Endothelial cell of umbilical vein (primary cell): Measurements from ENCODE around the gene HLA-DPB1. TPM values are rescaled to one million over a fixed set of nuclear protein-coding genes. Genes with fewer than 3 reads are reported as not detected.
"Not testable (repeated sequence)": the region's sequence is repeated elsewhere in the genome, so short reads cannot be mapped to it uniquely, and the experiment has no call there.

Experiments
- BruUV-seq: library from RNA; stranded (reverse); fragments of 400-500 nt; replicated peaks from 2 replicates; lab custom pipeline; 2021; lab: Mats Ljungman, UMichigan
- CTCF ChIA-PET: fragments of 300-600, 350-600 bp; sonication (Branson Sonifier 250); formaldehyde crosslinking; loops from one replicate; lab custom pipeline; 2021; ENCODE audit warnings: antibody characterized with exemption, inconsistent platforms; lab: Charles Lee
- POLR2A ChIA-PET: fragments of 300-600, 350-600 bp; sonication (Branson Sonifier 250); formaldehyde crosslinking; loops from one replicate; lab custom pipeline; 2021; ENCODE audit warnings: antibody characterized with exemption, inconsistent platforms; lab: Charles Lee
- DNase-seq: peaks from one replicate; pipeline ENCODE4 v3.0.0-alpha.2; 2011; ENCODE audit warnings: low read depth, low spot score
- FAIRE-seq: peaks from 2 replicates; lab custom pipeline; 2011; peaks lifted over from hg19 to GRCh38; lab: Jason Lieb, UNC
- H2AFZ ChIP-seq: 2 replicates; pipeline ENCODE4 v1.6.0; 2012; ENCODE audit warnings: low read depth, low read length, control low read depth, inconsistent platforms
- H3K27ac ChIP-seq: 2 replicates; pipeline ENCODE4 v1.5.1; 2011; ENCODE audit warnings: low read depth, mild to moderate bottlenecking, control low read depth, low read length, moderate library complexity; ENCODE audit not compliant: insufficient read depth
- H3K27me3 ChIP-seq, 2 experiments: 2 replicates each; pipeline versions ENCODE4 v1.6.0 to v1.6.1; 2011; ENCODE audit warnings: low read length in 2 of 2, mixed read lengths in 1 of 2; ENCODE audit not compliant: control insufficient read depth in 2 of 2, insufficient read depth in 2 of 2
- H3K36me3 ChIP-seq, 2 experiments: 2 replicates in 1 of 2; 3 replicates in 1 of 2; pipeline ENCODE4 v1.5.1; 2011; ENCODE audit warnings: low read length in 2 of 2, mild to moderate bottlenecking in 1 of 2, moderate library complexity in 1 of 2; ENCODE audit not compliant: control insufficient read depth in 2 of 2, insufficient read depth in 2 of 2; ENCODE audit errors: extremely low read depth in 1 of 2
- H3K4me1 ChIP-seq: 3 replicates; pipeline ENCODE4 v1.5.1; 2011; ENCODE audit warnings: mild to moderate bottlenecking, low read length; ENCODE audit not compliant: control insufficient read depth, insufficient read depth; ENCODE audit errors: extremely low read depth
- H3K4me2 ChIP-seq: 2 replicates; pipeline ENCODE4 v1.6.1; 2011; ENCODE audit warnings: low read length, control low read depth, mixed read lengths; ENCODE audit not compliant: insufficient read depth
- H3K4me3 ChIP-seq, 3 experiments: fragments of 200-600 bp in 1 of 3; sonication (generic), shearing (Covaris generic) in 1 of 3; replicated peaks in 1 of 3; 2 replicates each; pipeline ENCODE4 v1.5.1; 2011 to 2016; ENCODE audit warnings: control low read depth in 3 of 3, low read length in 3 of 3, mild to moderate bottlenecking in 2 of 3, inconsistent platforms in 1 of 3, low read depth in 1 of 3, moderate library complexity in 1 of 3; ENCODE audit not compliant: insufficient read depth in 1 of 3
- H3K79me2 ChIP-seq: 2 replicates; pipeline ENCODE4 v1.6.0; 2012; ENCODE audit warnings: low read length, inconsistent platforms; ENCODE audit not compliant: control insufficient read depth, insufficient read depth
- H3K9ac ChIP-seq: replicated peaks from 2 replicates; pipeline ENCODE3; 2011; ENCODE audit warnings: low read length, control low read depth; ENCODE audit not compliant: insufficient read depth; ENCODE audit errors: extremely low read depth
- H3K9me1 ChIP-seq: replicated peaks from 3 replicates; pipeline ENCODE4 v1.6.0; 2011; ENCODE audit warnings: mild to moderate bottlenecking, low read length; ENCODE audit not compliant: control insufficient read depth, insufficient read depth; ENCODE audit errors: extremely low read depth
- H3K9me3 ChIP-seq: replicated peaks from 2 replicates; pipeline ENCODE4 v1.5.1; 2012; ENCODE audit warnings: low read length, inconsistent platforms; ENCODE audit not compliant: control insufficient read depth, insufficient read depth
- H4K20me1 ChIP-seq: replicated peaks from 2 replicates; pipeline ENCODE3; 2011; ENCODE audit warnings: mild to moderate bottlenecking, low read length; ENCODE audit not compliant: control insufficient read depth, insufficient read depth; ENCODE audit errors: extremely low read depth
- EZH2 ChIP-seq: IDR thresholded peaks from 2 replicates; pipeline ENCODE4 v1.6.1; 2012; ENCODE audit warnings: borderline replicate concordance, low read depth, mild to moderate bottlenecking, moderate library complexity, low read length, inconsistent platforms; ENCODE audit not compliant: severe bottlenecking
- FOS ChIP-seq: IDR thresholded peaks from 2 replicates; pipeline ENCODE4 v1.6.1; 2011; ENCODE audit warnings: mild to moderate bottlenecking, low read length, moderate library complexity, borderline replicate concordance; ENCODE audit not compliant: insufficient read depth
- GATA2 ChIP-seq: IDR thresholded peaks from 2 replicates; pipeline ENCODE4 v1.7.0; 2011; ENCODE audit warnings: low read depth, mild to moderate bottlenecking, moderate library complexity, mixed read lengths, low read length; ENCODE audit not compliant: insufficient read length, insufficient read depth
- JUN ChIP-seq: IDR thresholded peaks from 2 replicates; pipeline ENCODE4 v1.6.1; 2011; ENCODE audit warnings: borderline replicate concordance, low read depth; ENCODE audit not compliant: insufficient read length, insufficient read depth
- MYC ChIP-seq: IDR thresholded peaks from one replicate; pipeline ENCODE4 v1.6.1; 2011; ENCODE audit warnings: mild to moderate bottlenecking, low read depth, low read length
- POLR2A ChIP-seq: IDR thresholded peaks from 2 replicates; pipeline ENCODE4 v1.6.1; 2012; ENCODE audit warnings: low read depth, mild to moderate bottlenecking, control low read depth, low read length
- POLR2AphosphoS5 ChIP-seq: IDR thresholded peaks from 2 replicates; pipeline ENCODE4 v1.6.1; 2012; ENCODE audit warnings: low read depth, mild to moderate bottlenecking, control low read depth, low read length, moderate library complexity; ENCODE audit not compliant: insufficient read depth
- dilution Hi-C: fragments of 300-500 bp; cut with MboI; formaldehyde crosslinking; loops from one replicate; pipeline ENCODE4 v1.15.0; 2019; ENCODE audit warnings: low sequenced_read_pairs; ENCODE audit not compliant: extremely low pct_ligation_motif_present
- intact Hi-C: fragments of 100-400 bp; cut with micrococcal nuclease; formaldehyde crosslinking; loops from one replicate; pipeline ENCODE4 v1.10.0; 2022
- polyA plus RNA-seq, 4 experiments: library from polyadenylated mRNA; depleted of rRNA in 3 of 4; stranded (reverse) in 3 of 4; unstranded in 1 of 4; fragments of >200 nt; gene quantifications; 2 replicates each; pipeline versions ENCODE4 v1.2.1 to v1.2.3, GENCODE V29; 2011 to 2012; ENCODE audit warnings: missing spikeins in 1 of 4
- total RNA-seq: library from RNA; stranded (reverse); gene quantifications from 2 replicates; pipeline ENCODE4 v1.2.3, GENCODE V29; 2021
- TF ChIP-seq, protein P1 (sequence below): IDR thresholded peaks from 2 replicates; pipeline ENCODE4 v1.6.1; 2011; ENCODE audit not compliant: insufficient read depth, insufficient read length
- TF ChIP-seq, protein P2 (sequence below), 2 donors: IDR thresholded peaks; 1 replicate in 1 of 2; 2 replicates in 1 of 2; pipeline ENCODE4 v1.5.1; 2011; ENCODE audit warnings: low read length in 2 of 2, mild to moderate bottlenecking in 2 of 2, moderate library complexity in 2 of 2, control low read depth in 1 of 2, inconsistent platforms in 1 of 2, low read depth in 1 of 2; ENCODE audit not compliant: insufficient read depth in 1 of 2; ENCODE audit errors: extremely low read depth in 1 of 2

Gene HLA-DPB1
- total and polyA plus RNA-seq, 2 donors (not counting 3 experiments of a cell fraction or from before 2014, with no cell fraction given) = 2.3 to 38.0 TPM

- H3K36me3 ChIP-seq = no peaks in the 10 kb centered on the region
- no peaks in the 10 kb centered on the region for H3K4me1 ChIP-seq
- BruUV-seq = no TSS peak
- H4K20me1 ChIP-seq = no peaks in the 10 kb centered on the region
- H2AFZ ChIP-seq = no peak overlapping the region
- ChIA-PET CTCF (interaction anchor here (0.8 to 1.1 kb wide), 2 partner anchors 20 to 69 kb away, joined by 3 to 4 read pairs; no protein-coding TSS in a partner anchor), POLR2A (no interaction called here)
- peaks cover 8 to 11% of the 10 kb centered on the region in 2 experiments for H3K27me3 ChIP-seq
- no peak overlapping the region for H3K4me2 ChIP-seq
- intact Hi-C loops (no loop called here), dilution Hi-C loops (no loop called here)
- TF ChIP-seq JUN (no peak), POLR2AphosphoS5 (no peak), GATA2 (no peak), EZH2 (no peak), MYC (no peak), FOS (no peak), POLR2A (no peak)
- TF ChIP-seq, protein P1, sequence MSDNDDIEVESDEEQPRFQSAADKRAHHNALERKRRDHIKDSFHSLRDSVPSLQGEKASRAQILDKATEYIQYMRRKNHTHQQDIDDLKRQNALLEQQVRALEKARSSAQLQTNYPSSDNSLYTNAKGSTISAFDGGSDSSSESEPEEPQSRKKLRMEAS = no peak
- TF ChIP-seq, protein P2, sequence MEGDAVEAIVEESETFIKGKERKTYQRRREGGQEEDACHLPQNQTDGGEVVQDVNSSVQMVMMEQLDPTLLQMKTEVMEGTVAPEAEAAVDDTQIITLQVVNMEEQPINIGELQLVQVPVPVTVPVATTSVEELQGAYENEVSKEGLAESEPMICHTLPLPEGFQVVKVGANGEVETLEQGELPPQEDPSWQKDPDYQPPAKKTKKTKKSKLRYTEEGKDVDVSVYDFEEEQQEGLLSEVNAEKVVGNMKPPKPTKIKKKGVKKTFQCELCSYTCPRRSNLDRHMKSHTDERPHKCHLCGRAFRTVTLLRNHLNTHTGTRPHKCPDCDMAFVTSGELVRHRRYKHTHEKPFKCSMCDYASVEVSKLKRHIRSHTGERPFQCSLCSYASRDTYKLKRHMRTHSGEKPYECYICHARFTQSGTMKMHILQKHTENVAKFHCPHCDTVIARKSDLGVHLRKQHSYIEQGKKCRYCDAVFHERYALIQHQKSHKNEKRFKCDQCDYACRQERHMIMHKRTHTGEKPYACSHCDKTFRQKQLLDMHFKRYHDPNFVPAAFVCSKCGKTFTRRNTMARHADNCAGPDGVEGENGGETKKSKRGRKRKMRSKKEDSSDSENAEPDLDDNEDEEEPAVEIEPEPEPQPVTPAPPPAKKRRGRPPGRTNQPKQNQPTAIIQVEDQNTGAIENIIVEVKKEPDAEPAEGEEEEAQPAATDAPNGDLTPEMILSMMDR (IDR thresholded peaks at IDR 0.05; ENCODE audit: extremely low read depth in 1 of 2, insufficient read depth in 1 of 2, low read depth in 1 of 2, low read length in 2 of 2) = no peak
- DNase-seq = peak; percentile 17
- no peaks in the 10 kb centered on the region for H3K79me2 ChIP-seq
- H3K27ac ChIP-seq = no peak overlapping the region
- H3K9me1 ChIP-seq = no peaks in the 10 kb centered on the region
- H3K9ac ChIP-seq = no peak overlapping the region
- no peaks in the 10 kb centered on the region for H3K9me3 ChIP-seq
- FAIRE-seq = no peak
- no peak overlapping the region for H3K4me3 ChIP-seq
Measured at GRCh38 chr6:33061987-33062386, 13.8 kb upstream of the HLA-DPB1 start.

- FAIRE-seq = not testable (repeated sequence)
Measured at GRCh38 chr6:33063435-33063834, 12.4 kb upstream of the HLA-DPB1 start.

More at GRCh38 chr6:33063435-33063834, 12.4 kb upstream of the HLA-DPB1 start:
- H3K9me3 ChIP-seq, H3K4me2 ChIP-seq, dilution Hi-C loops, H3K27ac ChIP-seq, H3K9me1 ChIP-seq, H3K9ac ChIP-seq, H3K27me3 ChIP-seq, H3K36me3 ChIP-seq, BruUV-seq, CTCF ChIA-PET, H2AFZ ChIP-seq, H3K4me1 ChIP-seq, DNase-seq, POLR2A ChIA-PET, H3K79me2 ChIP-seq, H4K20me1 ChIP-seq, intact Hi-C loops, H3K4me3 ChIP-seq: not testable (repeated sequence)
